Small intestine (tissue), 7 donors: ENCODE measurements around the gene RNF186. TPM values are rescaled to one million over a fixed set of nuclear protein-coding genes. Genes with fewer than 3 reads are reported as not detected.

Source experiments
- DNase-seq, 2 donors: peaks; one replicate each; pipeline versions ENCODE4 v3.0.0 to v3.0.0-alpha.2; 2013
- FAIRE-seq: peaks from 2 replicates; lab custom pipeline; 2012; peaks lifted over from hg19 to GRCh38; lab: Jason Lieb, UNC
- H3K27ac ChIP-seq, 3 donors: one replicate each; pipeline ENCODE4 v1.5.1; 2013; ENCODE audit warnings: low read length in 2 of 3, mild to moderate bottlenecking in 2 of 3, control low read depth in 1 of 3, inconsistent platforms in 1 of 3, low read depth in 1 of 3, moderate library complexity in 1 of 3
- H3K27me3 ChIP-seq, 3 donors: one replicate each; pipeline ENCODE4 v1.6.1; 2013; ENCODE audit warnings: low read length in 3 of 3, inconsistent platforms in 1 of 3; ENCODE audit not compliant: control insufficient read depth in 3 of 3, insufficient read depth in 3 of 3
- H3K36me3 ChIP-seq, 3 donors: one replicate each; pipeline ENCODE4 v1.6.1; 2013; ENCODE audit warnings: low read length in 3 of 3, inconsistent platforms in 1 of 3, low read depth in 1 of 3, mild to moderate bottlenecking in 1 of 3, moderate library complexity in 1 of 3; ENCODE audit not compliant: control insufficient read depth in 3 of 3, insufficient read depth in 2 of 3
- H3K4me1 ChIP-seq, 3 donors: one replicate each; pipeline ENCODE4 v1.6.1; 2013; ENCODE audit warnings: low read length in 2 of 3, inconsistent platforms in 1 of 3, low read depth in 1 of 3, mild to moderate bottlenecking in 1 of 3, moderate library complexity in 1 of 3; ENCODE audit not compliant: control insufficient read depth in 3 of 3, insufficient read depth in 2 of 3
- H3K4me3 ChIP-seq, 3 donors: one replicate each; pipeline ENCODE4 v1.5.1; 2013; ENCODE audit warnings: low read length in 3 of 3, control low read depth in 1 of 3, inconsistent platforms in 1 of 3, low read depth in 1 of 3, mild to moderate bottlenecking in 1 of 3, moderate library complexity in 1 of 3
- H3K9me3 ChIP-seq, 2 donors: one replicate each; pipeline ENCODE4 v1.6.1; 2013; ENCODE audit warnings: low read depth in 1 of 2, low read length in 1 of 2; ENCODE audit not compliant: control insufficient read depth in 2 of 2, insufficient read depth in 1 of 2
- WGBS, 3 donors: extraction: QIAGEN DNeasy Blood & Tissue Kit; methylation state at CpG; one replicate each; pipeline ENCODE4 v1.1.7; 2013; 5-methylcytosine and 5-hydroxymethylcytosine counted together
- polyA plus RNA-seq, 4 donors: library from polyadenylated mRNA; stranded (reverse) in 3 of 4; unstranded in 1 of 4; fragments of 200-250 nt in 3 of 4; fragments of 120-200 nt in 1 of 4; gene quantifications; one replicate each; pipeline versions ENCODE4 v1.2.1 to v1.2.3, GENCODE V29; 2013
- donor health status: healthy with polysubstance abuse.
- donor health status: control.
- donor health status: control.
- donor health status: Bipolar disorder and iron deficiency.
- donor health status: healthy.

The RNF186 gene
- polyA plus RNA-seq, 4 donors: 41.8 to 257 (median 104) TPM

DNA sequence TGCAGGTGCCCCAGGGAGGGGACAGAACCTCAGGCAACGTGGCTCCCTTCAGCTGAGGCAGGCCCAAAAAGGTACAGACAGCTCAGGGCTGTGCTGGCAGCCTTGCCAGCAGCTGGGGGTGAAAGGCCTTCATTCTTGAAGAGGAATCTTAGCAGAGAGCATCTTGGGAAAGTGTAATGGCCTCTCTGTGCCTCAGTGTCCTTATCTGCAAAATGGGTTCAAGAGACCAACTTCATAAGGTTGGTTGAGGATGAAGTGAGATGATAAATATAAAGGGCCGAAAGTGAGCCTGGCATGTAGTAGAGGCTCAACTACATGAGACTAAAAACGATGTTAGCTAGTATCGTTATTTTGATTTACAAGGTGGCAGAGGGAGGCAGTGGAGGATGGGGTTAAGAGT is 41.6 kb downstream of the RNF186 start:
- peaks cover 2 to 39% (median 7%) of the 10 kb centered on the region in 3 donors for H3K36me3 ChIP-seq
- no peak overlapping the region for H3K4me3 ChIP-seq
- H3K9me3 ChIP-seq: no peaks in the 10 kb centered on the region
- H3K27ac ChIP-seq: no peak overlapping the region
- H3K4me1 ChIP-seq: no peaks in the 10 kb centered on the region
- 66 to 73% (median 68%) methylated on average over 4 of the region's 4 CpGs for WGBS, 3 donors
- no peaks in the 10 kb centered on the region for H3K27me3 ChIP-seq
- DNase-seq: no peak
- FAIRE-seq: no peak

DNA sequence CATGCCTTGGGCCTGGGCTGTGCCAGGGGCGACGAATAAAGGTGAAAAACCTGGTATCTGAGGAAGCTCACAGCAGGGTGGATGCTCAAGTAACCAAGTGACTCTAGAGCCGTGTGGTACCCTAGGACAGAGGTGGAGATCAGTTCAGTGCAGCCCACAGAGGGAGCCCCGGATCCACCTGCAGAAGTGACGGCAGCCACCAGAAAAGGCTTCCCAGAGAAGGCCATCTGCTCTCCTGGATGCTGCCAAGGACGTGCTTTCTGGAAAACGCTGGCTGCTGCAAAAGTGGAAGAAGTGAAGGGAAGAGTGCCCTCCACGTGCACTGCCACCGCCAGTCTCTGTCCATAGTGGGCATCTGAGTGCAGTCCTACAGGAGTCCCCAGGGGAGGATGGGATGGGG is 43.0 kb downstream of the RNF186 start:
- DNase-seq (no peak), FAIRE-seq (no peak)
- Histone ChIP-seq H3K27me3 (no peaks in the 10 kb centered on the region), H3K4me3 (no peak overlapping the region), H3K4me1 (no peaks in the 10 kb centered on the region), H3K36me3 (peaks cover 2 to 37% (median 6%) of the 10 kb centered on the region in 3 donors), H3K9me3 (no peaks in the 10 kb centered on the region), H3K27ac (no peak overlapping the region)
- 72 to 81% (median 75%) methylated on average over 9 of the region's 9 CpGs for WGBS, 3 donors

DNA sequence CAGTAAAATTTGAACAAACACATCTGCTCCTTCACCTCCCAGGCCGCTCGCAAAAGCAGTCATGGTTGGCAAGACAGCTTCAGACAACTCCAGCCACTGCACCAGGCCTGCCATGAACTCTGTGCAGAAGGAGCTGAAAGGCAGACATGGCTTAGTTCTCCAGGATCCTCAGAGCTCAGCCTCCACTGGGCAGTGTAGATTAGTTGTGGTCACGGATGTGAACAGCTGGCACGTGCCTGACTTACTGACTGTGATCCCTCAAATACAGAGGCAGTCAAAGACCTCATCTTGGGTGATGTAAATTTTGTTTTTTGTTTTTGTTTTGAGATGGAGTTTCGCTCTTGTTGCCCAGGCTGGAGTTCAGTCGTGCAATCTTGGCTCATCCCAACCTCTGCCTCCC is 43.7 kb downstream of the RNF186 start:
- Histone ChIP-seq H3K9me3 (no peaks in the 10 kb centered on the region), H3K36me3 (peaks cover 2 to 39% (median 6%) of the 10 kb centered on the region in 3 donors), H3K27me3 (no peaks in the 10 kb centered on the region), H3K27ac (no peak overlapping the region), H3K4me1 (no peaks in the 10 kb centered on the region), H3K4me3 (no peak overlapping the region)
- WGBS, 3 donors: 92 to 96% (median 96%) methylated on average over 6 of the region's 6 CpGs
- FAIRE-seq (no peak), DNase-seq (no peak)

DNA sequence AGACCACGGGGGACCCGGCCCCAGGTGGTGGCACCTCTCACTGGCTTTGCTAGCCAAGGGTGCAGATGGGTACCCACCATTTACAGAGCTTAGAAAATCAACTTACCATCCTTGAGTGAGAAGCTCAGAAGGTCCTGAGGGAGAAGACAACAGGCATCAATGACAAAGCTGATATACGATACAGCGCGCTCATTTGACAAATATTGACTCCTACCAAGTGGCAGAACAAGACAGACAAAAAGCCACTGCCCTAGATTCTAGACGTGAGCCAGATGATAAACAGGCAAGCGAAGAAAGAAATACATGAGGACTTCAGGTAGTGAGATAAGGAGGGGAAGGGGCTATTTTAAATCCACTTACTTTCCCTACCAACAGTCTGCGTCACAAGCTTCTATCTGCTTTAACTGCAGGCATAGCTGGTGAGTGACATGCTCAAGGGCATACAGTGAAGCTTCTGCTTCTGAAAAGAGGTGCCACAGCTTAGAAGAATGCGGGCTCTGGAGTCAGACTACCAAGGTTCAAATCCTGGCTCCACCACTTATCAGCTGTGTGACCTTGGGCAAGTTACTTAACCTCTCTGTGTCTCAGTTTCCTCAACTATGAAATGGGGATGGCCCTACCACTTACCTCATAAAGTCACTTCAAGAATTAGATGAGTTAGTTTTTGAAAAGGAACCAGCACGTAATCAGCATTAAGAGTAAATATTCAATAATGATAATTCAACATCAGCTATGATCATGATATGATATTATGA is 44.5 kb downstream of the RNF186 start:
- no peaks in the 10 kb centered on the region for H3K27me3 ChIP-seq
- FAIRE-seq (no peak), DNase-seq (no peak)
- H3K27ac ChIP-seq: no peak overlapping the region
- H3K4me3 ChIP-seq: no peak overlapping the region
- H3K4me1 ChIP-seq: peaks cover 0 to under 1% (median 0%) of the 10 kb centered on the region in 3 donors
- peaks cover 2 to 34% (median 6%) of the 10 kb centered on the region in 3 donors for H3K36me3 ChIP-seq
- 82 to 84% (median 83%) methylated on average over 10 of the region's 10 CpGs for WGBS, 3 donors
- no peaks in the 10 kb centered on the region for H3K9me3 ChIP-seq

DNA sequence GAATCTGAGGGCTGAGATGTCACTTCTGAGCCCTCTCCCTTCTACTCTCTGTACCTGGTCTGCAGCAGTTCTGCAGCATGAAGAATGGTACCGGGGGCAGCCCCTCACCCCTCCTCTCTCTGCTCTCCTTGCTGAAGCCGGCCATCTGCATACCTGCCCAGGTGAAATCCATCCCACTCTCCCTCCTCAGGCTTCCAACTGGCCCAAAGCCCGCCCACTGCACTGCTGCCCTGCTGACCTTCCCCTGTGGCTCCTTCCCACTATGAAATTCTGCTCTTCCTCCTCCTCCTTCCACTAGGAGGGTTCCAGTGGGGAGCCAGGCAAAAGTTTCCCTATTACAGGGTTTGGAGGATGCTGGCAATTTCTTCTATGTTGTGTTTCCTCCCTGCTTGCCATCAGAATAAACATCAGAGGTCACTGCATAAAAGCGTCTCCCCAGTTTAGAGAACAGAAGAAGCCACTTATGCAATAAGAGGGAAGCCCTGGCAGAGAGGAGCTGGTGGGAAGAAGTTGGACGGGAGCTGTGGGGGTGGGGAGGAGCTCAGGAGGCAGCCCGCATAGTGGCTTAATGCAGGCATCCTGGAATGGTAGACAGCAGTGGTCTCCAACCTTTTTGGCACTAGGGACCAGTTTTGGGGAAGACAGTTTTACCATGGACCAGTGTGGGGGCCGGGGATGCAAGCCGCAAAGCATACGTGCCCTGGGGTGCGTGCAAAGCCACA is 45.7 kb downstream of the RNF186 start:
- H3K4me3 ChIP-seq: no peak overlapping the region
- FAIRE-seq (no peak), DNase-seq (no peak)
- peaks cover 0 to 7% (median 0%) of the 10 kb centered on the region in 3 donors for H3K4me1 ChIP-seq
- no peak overlapping the region for H3K27ac ChIP-seq
- H3K9me3 ChIP-seq: no peaks in the 10 kb centered on the region
- H3K36me3 ChIP-seq: peaks cover 2 to 34% (median 6%) of the 10 kb centered on the region in 3 donors
- H3K27me3 ChIP-seq: no peaks in the 10 kb centered on the region
- 83 to 91% (median 85%) methylated on average over 9 to 10 of the region's 10 CpGs for WGBS, 3 donors

DNA sequence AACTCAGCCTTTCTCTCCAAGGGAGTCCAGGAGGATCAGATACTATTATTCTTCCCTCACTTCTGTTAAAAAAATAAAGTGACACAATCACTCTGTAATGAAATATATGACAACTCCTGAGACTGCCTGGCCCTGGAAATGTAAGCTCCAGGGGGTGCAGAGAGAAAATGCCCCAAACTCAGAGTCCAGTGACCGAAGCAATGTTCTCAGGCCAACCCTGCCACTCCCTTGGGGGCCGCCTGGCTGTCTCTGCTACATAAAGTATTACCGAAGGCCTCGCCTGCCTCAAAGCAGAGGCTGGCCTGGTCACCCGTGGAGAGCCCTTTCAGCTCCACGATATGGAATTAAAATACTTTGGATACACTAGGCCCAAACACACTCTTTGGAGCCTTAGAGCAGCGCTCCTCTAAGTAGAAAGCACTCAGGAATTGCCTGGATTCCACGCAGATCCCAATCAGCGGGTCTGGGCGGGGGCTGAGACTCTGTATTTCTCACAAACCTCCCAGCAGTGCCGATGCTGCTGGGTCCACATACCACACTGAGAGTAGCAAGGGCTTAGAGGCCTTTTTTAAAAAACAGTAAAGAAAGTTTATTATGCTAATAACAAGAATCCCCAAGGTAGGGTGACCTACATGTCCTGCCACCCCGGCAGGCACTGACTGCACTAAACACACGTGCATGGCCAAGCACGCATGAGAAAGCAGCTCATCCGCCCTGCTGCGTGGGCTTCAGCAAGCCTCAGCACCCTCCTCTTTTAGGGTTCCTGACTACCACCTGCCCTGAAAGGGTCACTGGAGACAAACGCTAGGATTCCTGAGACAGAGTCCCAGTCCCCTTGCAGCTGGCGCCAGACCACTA is 46.5 kb downstream of the RNF186 start:
- Histone ChIP-seq H3K27ac (no peak overlapping the region), H3K4me3 (no peak overlapping the region), H3K9me3 (no peaks in the 10 kb centered on the region), H3K27me3 (no peaks in the 10 kb centered on the region), H3K36me3 (peaks cover 2 to 38% (median 11%) of the 10 kb centered on the region in 3 donors), H3K4me1 (peaks cover 0 to 7% (median 2%) of the 10 kb centered on the region in 3 donors)
- DNase-seq: no peak
- FAIRE-seq: no peak
- 88 to 95% (median 91%) methylated on average over 18 of the region's 18 CpGs for WGBS, 3 donors

DNA sequence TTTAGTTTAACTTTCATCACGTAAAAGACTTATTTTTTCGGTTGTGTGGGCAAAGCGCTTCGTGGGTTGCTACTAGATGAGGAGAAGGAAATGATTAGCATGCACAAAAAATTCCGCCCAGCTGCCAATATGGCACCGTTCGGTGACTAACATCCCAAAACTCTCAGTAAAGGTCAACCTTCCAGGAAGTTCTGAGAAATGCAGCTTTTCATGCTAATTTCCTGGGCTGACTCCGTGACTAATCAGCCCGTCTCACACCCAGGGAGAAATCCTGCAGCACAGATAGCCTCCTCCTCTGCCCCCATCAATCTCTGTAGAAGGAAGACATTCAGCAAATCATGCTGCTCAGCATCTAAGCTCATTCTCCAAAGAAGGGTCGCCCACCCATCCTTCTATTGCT is 49.5 kb downstream of the RNF186 start:
- Histone ChIP-seq H3K4me3 (no peak overlapping the region), H3K27me3 (no peaks in the 10 kb centered on the region), H3K9me3 (no peaks in the 10 kb centered on the region), H3K36me3 (peaks cover 2 to 31% (median 11%) of the 10 kb centered on the region in 3 donors), H3K27ac (peak overlapping the region; percentile 31 to 83 (median 53)), H3K4me1 (peaks cover 0 to 7% (median 2%) of the 10 kb centered on the region in 3 donors)
- DNase-seq (no peak), FAIRE-seq (no peak)
- 66 to 78% (median 69%) methylated on average over 10 of the region's 10 CpGs for WGBS, 3 donors

DNA sequence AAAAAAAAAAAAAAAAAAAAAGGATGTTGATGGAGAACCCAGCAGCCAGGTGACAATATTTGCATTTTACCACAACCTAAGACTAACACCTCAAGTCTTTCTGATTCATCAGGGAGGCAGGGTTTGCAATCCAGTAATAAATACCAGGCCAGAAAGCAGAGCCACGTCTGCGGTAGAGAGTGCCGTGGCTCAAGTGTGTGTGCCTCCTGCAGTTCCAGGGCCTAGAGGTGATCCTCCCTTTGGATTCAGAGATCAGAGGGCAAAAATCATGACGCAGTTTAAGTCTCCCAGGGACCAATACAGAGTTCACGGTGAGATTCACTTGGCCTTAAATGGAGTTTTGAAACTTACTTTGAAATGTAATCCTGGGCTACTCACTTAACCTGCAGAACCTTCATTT is 50.2 kb downstream of the RNF186 start:
- H3K36me3 ChIP-seq: peaks cover 2 to 26% (median 5%) of the 10 kb centered on the region in 3 donors
- peak overlapping the region; percentile 31 to 83 (median 53) for H3K27ac ChIP-seq
- WGBS, 3 donors: 43 to 70% (median 43%) methylated on average over 5 of the region's 5 CpGs
- H3K9me3 ChIP-seq: no peaks in the 10 kb centered on the region
- DNase-seq (peak; percentile 67 to 84), FAIRE-seq (no peak)
- H3K4me1 ChIP-seq: peaks cover 0 to 7% (median 2%) of the 10 kb centered on the region in 3 donors
- H3K4me3 ChIP-seq: no peak overlapping the region
- H3K27me3 ChIP-seq: no peaks in the 10 kb centered on the region
